H1 (cell line): Measurements from ENCODE around the gene RMRP. TPM values are rescaled to one million over a fixed set of nuclear protein-coding genes. Genes with fewer than 3 reads are reported as not detected.

Experiments
- CTCF ChIA-PET: fragments of 300-600 bp; sonication (Branson Sonifier 250); formaldehyde crosslinking; loops from one replicate; lab custom pipeline; 2021; ENCODE audit not compliant: partially characterized antibody; lab: Charles Lee
- POLR2A ChIA-PET: fragments of 300-600 bp; sonication (Branson Sonifier 250); formaldehyde crosslinking; loops from one replicate; lab custom pipeline; 2021; ENCODE audit warnings: inconsistent platforms; ENCODE audit not compliant: partially characterized antibody; lab: Charles Lee
- DNase-seq, 2 experiments: peaks; one replicate each; pipeline versions ENCODE4 v3.0.0 to v3.0.0-alpha.2; 2010 to 2022; ENCODE audit warnings: low spot score in 2 of 2, low read depth in 1 of 2, mixed read lengths in 1 of 2
- FAIRE-seq: peaks from 2 replicates; lab custom pipeline; 2011; peaks lifted over from hg19 to GRCh38; lab: Jason Lieb, UNC
- H2AFZ ChIP-seq: 2 replicates; pipeline ENCODE4 v1.8.1; 2012; ENCODE audit warnings: low read length, inconsistent platforms
- H2AK5ac ChIP-seq: 2 replicates; pipeline ENCODE4 v1.6.1; 2013; ENCODE audit warnings: low read depth, low read length
- H2BK120ac ChIP-seq: replicated peaks from 2 replicates; pipeline ENCODE3; 2013; ENCODE audit warnings: low read depth, low read length, inconsistent platforms
- H2BK12ac ChIP-seq: 2 replicates; pipeline ENCODE4 v1.6.1; 2013; ENCODE audit warnings: low read depth, low read length
- H2BK15ac ChIP-seq: 2 replicates; pipeline ENCODE4 v1.6.1; 2013; ENCODE audit warnings: low read length
- H2BK20ac ChIP-seq: 2 replicates; pipeline ENCODE4 v1.6.1; 2013; ENCODE audit warnings: low read length
- H2BK5ac ChIP-seq: 2 replicates; pipeline ENCODE4 v1.6.1; 2013; ENCODE audit warnings: low read depth, low read length
- H3K14ac ChIP-seq: 2 replicates; pipeline ENCODE4 v1.6.1; 2013; ENCODE audit warnings: inconsistent platforms; ENCODE audit not compliant: insufficient read length
- H3K18ac ChIP-seq: 2 replicates; pipeline ENCODE4 v1.6.1; 2013; ENCODE audit warnings: low read length; ENCODE audit errors: extremely low read depth
- H3K23ac ChIP-seq: 2 replicates; pipeline ENCODE4 v1.6.1; 2013; ENCODE audit warnings: inconsistent platforms; ENCODE audit not compliant: insufficient read length
- H3K23me2 ChIP-seq: 2 replicates; pipeline ENCODE4 v1.6.1; 2013; ENCODE audit warnings: low read depth, low read length
- H3K27ac ChIP-seq: 2 replicates; pipeline ENCODE4 v1.6.1; 2011; ENCODE audit warnings: low read depth, low read length, inconsistent platforms
- H3K27me3 ChIP-seq, 4 experiments: replicated peaks in 1 of 4; 1 replicate in 1 of 4; 2 replicates in 3 of 4; pipeline versions ENCODE4 v1.6.1 to v1.8.1; 2011 to 2013; ENCODE audit warnings: low read length in 3 of 4, mild to moderate bottlenecking in 3 of 4, inconsistent platforms in 2 of 4, mixed read lengths in 2 of 4, moderate library complexity in 1 of 4; ENCODE audit not compliant: control insufficient read depth in 3 of 4, insufficient read depth in 3 of 4; ENCODE audit errors: extremely low read depth in 1 of 4
- H3K36me3 ChIP-seq, 4 experiments: 2 replicates each; pipeline versions ENCODE4 v1.6.1 to v1.8.1; 2011 to 2013; ENCODE audit warnings: mild to moderate bottlenecking in 4 of 4, low read length in 3 of 4, moderate library complexity in 2 of 4, control low read depth in 1 of 4, inconsistent platforms in 1 of 4; ENCODE audit not compliant: insufficient read depth in 4 of 4, control insufficient read depth in 2 of 4
- H3K4ac ChIP-seq: replicated peaks from 2 replicates; pipeline ENCODE3; 2013; ENCODE audit warnings: low read length, low read depth, mixed read lengths, inconsistent platforms; ENCODE audit not compliant: insufficient read length
- H3K4me1 ChIP-seq, 4 experiments: replicated peaks in 1 of 4; 1 replicate in 1 of 4; 2 replicates in 3 of 4; pipeline versions ENCODE4 v1.6.1 to v1.8.1; 2011 to 2013; ENCODE audit warnings: low read length in 3 of 4, inconsistent platforms in 2 of 4, mixed read lengths in 1 of 4; ENCODE audit not compliant: insufficient read depth in 4 of 4, control insufficient read depth in 3 of 4
- H3K4me2 ChIP-seq, 2 experiments: 2 replicates each; pipeline versions ENCODE4 v1.6.1 to v1.8.1; 2011 to 2013; ENCODE audit warnings: low read depth in 2 of 2, low read length in 2 of 2, control low read depth in 1 of 2, inconsistent platforms in 1 of 2, mild to moderate bottlenecking in 1 of 2; ENCODE audit not compliant: insufficient read depth in 1 of 2
- H3K4me3 ChIP-seq, 4 experiments: fragments of 200-600, 300-600 bp in 1 of 4; sonication (generic), shearing (Covaris generic), sonication (Bioruptor Twin) in 1 of 4; 2 replicates each; pipeline versions ENCODE4 v1.5.1 to v1.8.1; 2011 to 2016; ENCODE audit warnings: low read length in 4 of 4, low read depth in 3 of 4, control low read depth in 2 of 4, inconsistent platforms in 2 of 4, mild to moderate bottlenecking in 2 of 4, mixed read lengths in 1 of 4, moderate library complexity in 1 of 4; ENCODE audit not compliant: insufficient read depth in 2 of 4; ENCODE audit errors: extremely low read depth in 1 of 4
- H3K56ac ChIP-seq: replicated peaks from 2 replicates; pipeline ENCODE3; 2013; ENCODE audit warnings: low read depth, mild to moderate bottlenecking, mixed read lengths, low read length, inconsistent platforms; ENCODE audit not compliant: insufficient read length
- H3K79me1 ChIP-seq: 2 replicates; pipeline ENCODE4 v1.6.1; 2013; ENCODE audit warnings: low read depth, low read length, control low read depth
- H3K79me2 ChIP-seq, 2 experiments: 2 replicates each; pipeline versions ENCODE4 v1.6.1 to v1.8.1; 2012 to 2013; ENCODE audit warnings: low read length in 2 of 2, mild to moderate bottlenecking in 2 of 2, inconsistent platforms in 1 of 2; ENCODE audit not compliant: insufficient read depth in 2 of 2, control insufficient read depth in 1 of 2
- H3K9ac ChIP-seq, 4 experiments: replicated peaks in 1 of 4; 1 replicate in 1 of 4; 2 replicates in 3 of 4; pipeline versions ENCODE4 v1.6.1 to v1.8.1; 2011 to 2013; ENCODE audit warnings: low read depth in 3 of 4, low read length in 3 of 4, control low read depth in 2 of 4, mild to moderate bottlenecking in 2 of 4, moderate library complexity in 2 of 4, inconsistent platforms in 1 of 4; ENCODE audit errors: extremely low read depth in 1 of 4
- H3K9me3 ChIP-seq, 2 experiments: 2 replicates each; pipeline versions ENCODE4 v1.6.1 to v1.8.1; 2012 to 2013; ENCODE audit warnings: mild to moderate bottlenecking in 2 of 2, moderate library complexity in 2 of 2, control low read depth in 1 of 2, inconsistent platforms in 1 of 2, low read depth in 1 of 2, low read length in 1 of 2, mixed read lengths in 1 of 2; ENCODE audit not compliant: insufficient read depth in 2 of 2
- H4K20me1 ChIP-seq, 2 experiments: replicated peaks in 1 of 2; 2 replicates each; pipeline versions ENCODE3 to v1.8.1; 2011 to 2013; ENCODE audit warnings: inconsistent platforms in 2 of 2, low read length in 2 of 2, mild to moderate bottlenecking in 1 of 2; ENCODE audit not compliant: insufficient read depth in 2 of 2, control insufficient read depth in 1 of 2
- H4K5ac ChIP-seq: 2 replicates; pipeline ENCODE4 v1.6.1; 2013; ENCODE audit warnings: low read length, low read depth, mixed read lengths, inconsistent platforms; ENCODE audit not compliant: insufficient read length
- H4K8ac ChIP-seq: 2 replicates; pipeline ENCODE4 v1.8.0; 2013; ENCODE audit warnings: mild to moderate bottlenecking, moderate library complexity, low read length, inconsistent platforms; ENCODE audit not compliant: insufficient read depth; ENCODE audit errors: extremely low read depth
- H4K91ac ChIP-seq: replicated peaks from 2 replicates; pipeline ENCODE3; 2013; ENCODE audit warnings: low read length, mixed read lengths, inconsistent platforms; ENCODE audit not compliant: insufficient read length
- EGR1 ChIP-seq: IDR thresholded peaks from 2 replicates; pipeline ENCODE4 v1.6.1; 2011; ENCODE audit warnings: low read depth, low read length, borderline replicate concordance
- KDM1A ChIP-seq: fragments of 200-600, 300-600 bp; sonication (generic); IDR thresholded peaks from 2 replicates; pipeline ENCODE4 v1.7.1; 2016; ENCODE audit warnings: mild to moderate bottlenecking, low read length, borderline replicate concordance
- NANOG ChIP-seq: IDR thresholded peaks from 2 replicates; pipeline ENCODE4 v1.6.1; 2011; ENCODE audit warnings: low read length, low read depth, mild to moderate bottlenecking, inconsistent platforms; ENCODE audit not compliant: insufficient read depth, poor library complexity, severe bottlenecking
- RBBP5 ChIP-seq: IDR thresholded peaks from 2 replicates; pipeline ENCODE4 v1.7.1; 2012; ENCODE audit warnings: low read depth, mild to moderate bottlenecking, inconsistent platforms, low read length, moderate library complexity, borderline replicate concordance
- WGBS, 2 experiments: shearing (Covaris generic) in 1 of 2; methylation state at CpG; one replicate each; pipeline versions ENCODE4 v1.1.6 to v1.1.7; 2013 to 2015; ENCODE audit warnings: low lambda C conversion rate in 2 of 2, mixed read lengths in 2 of 2, inconsistent platforms in 1 of 2, low coverage in 1 of 2, missing lambda C conversion rate in 1 of 2; ENCODE audit not compliant: insufficient replicate concordance in 2 of 2, insufficient coverage in 1 of 2, insufficient read length in 1 of 2; ENCODE audit errors: extremely low coverage in 1 of 2, missing lambda C conversion rate in 1 of 2; 5-methylcytosine and 5-hydroxymethylcytosine counted together
- polyA plus RNA-seq, 7 experiments: library from polyadenylated mRNA; depleted of rRNA in 3 of 7; stranded (reverse) in 5 of 7; unstranded in 2 of 7; fragments of >200 nt in 5 of 7; fragments of 200-250 nt in 2 of 7; gene quantifications; 1 replicate in 5 of 7; 2 replicates in 1 of 7; 4 replicates in 1 of 7; pipeline versions ENCODE4 v1.2.1 to v1.2.3, GENCODE V29; 2011 to 2013; ENCODE audit warnings: missing spikeins in 2 of 7, mixed read lengths in 2 of 7
- total RNA-seq: library from RNA; stranded (reverse); fragmentation: NEBNext Ultra II Directional; extraction: Animal tissue kit (Norgen Biotek cat#: 25700); gene quantifications from 2 replicates; pipeline ENCODE4 v1.2.1, GENCODE V29; 2021

Gene RMRP
- total and polyA plus RNA-seq, 2 of the 8 experiments (the other 6 are each of a cell fraction or from before 2014, with no cell fraction given), result 169 to 14,987 TPM

DNA sequence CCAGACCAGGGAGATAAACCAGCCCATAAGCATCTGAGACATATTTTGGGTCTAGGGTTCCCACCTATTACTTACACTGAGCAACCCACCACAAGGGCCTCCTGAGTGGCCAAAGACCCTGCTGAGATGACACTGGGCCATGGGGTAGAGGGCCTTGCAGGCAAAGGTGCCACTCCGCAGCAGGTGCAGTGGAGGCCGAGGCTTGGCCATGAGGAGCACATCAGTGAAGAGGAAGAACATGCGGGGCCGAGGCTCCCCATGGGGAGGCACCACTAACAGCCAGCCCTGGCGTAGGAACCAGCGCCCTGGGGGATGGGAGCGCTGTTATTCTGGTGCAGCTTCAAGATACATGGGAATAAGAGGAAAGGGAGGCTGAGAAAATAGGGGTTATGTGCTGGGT, 4.6 kb upstream of the RMRP start:
- POLR2A ChIA-PET, result interaction anchor here (1.2 to 7.9 kb wide), 3 partner anchors 17 to 30 kb away, joined by 3 to 84 read pairs (median 55); partner anchors contain the start of gene TPM2
- DNase-seq, result no peak
- H3K79me1 ChIP-seq, result peaks cover 2% of the 10 kb centered on the region; the same call in 1 of the 2 replicates
- no peak overlapping the region for H3K23ac ChIP-seq
- no peak overlapping the region for H3K9ac ChIP-seq
- H2BK12ac ChIP-seq, result no peak overlapping the region
- H3K4me2 ChIP-seq, result no peak overlapping the region
- H3K9me3 ChIP-seq, result no peaks in the 10 kb centered on the region
- no peak overlapping the region for H2BK120ac ChIP-seq
- H3K14ac ChIP-seq, result no peak overlapping the region
- H3K79me2 ChIP-seq, result no peaks in the 10 kb centered on the region; a peak in 1 of 4 replicates
- TF ChIP-seq RBBP5 (no peak), NANOG (no peak), EGR1 (no peak), KDM1A (no peak)
- H4K20me1 ChIP-seq, result peaks cover 2 to 6% of the 10 kb centered on the region in 2 experiments
- no peak overlapping the region for H2BK5ac ChIP-seq
- CTCF ChIA-PET, result interaction anchor here (0.6 to 15.9 kb wide), 17 partner anchors 10 to 206 kb away, joined by 3 to 347 read pairs (median 15); partner anchors contain the start of genes CA9, CREB3, GBA2 and RGP1
- H2BK20ac ChIP-seq, result no peak overlapping the region
- H3K23me2 ChIP-seq, result peaks cover 9% of the 10 kb centered on the region
- no peak overlapping the region for H4K8ac ChIP-seq
- H4K5ac ChIP-seq, result no peak overlapping the region
- H4K91ac ChIP-seq, result no peak overlapping the region
- no peak overlapping the region for H2BK15ac ChIP-seq
- H2AFZ ChIP-seq, result no peak overlapping the region
- H3K56ac ChIP-seq, result no peak overlapping the region
- no peak overlapping the region for H3K4ac ChIP-seq
- no peak overlapping the region for H3K4me3 ChIP-seq
- H3K27me3 ChIP-seq, result no peaks in the 10 kb centered on the region
- peaks cover 0 to 5% (median 1%) of the 10 kb centered on the region in 4 experiments; a peak in 6 of 7 replicates for H3K4me1 ChIP-seq
- peaks cover 6 to 32% (median 13%) of the 10 kb centered on the region in 4 experiments for H3K36me3 ChIP-seq
- H3K18ac ChIP-seq, result no peak overlapping the region
- no peak overlapping the region for H3K27ac ChIP-seq
- no peak overlapping the region for H2AK5ac ChIP-seq
- 88% methylated on average over 7 of the region's 7 CpGs; no CpG with 5 or more reads in 1 of the 2 experiments for WGBS, 2 experiments
- FAIRE-seq, result no peak
